HG03442 (cell line): ENCODE results near the gene NUMA1.

Experiments used
- ATAC-seq: cut with Tn5 transposase; IDR thresholded peaks from one replicate; pipeline ENCODE4 v1.9.1; 2021; ENCODE audit warnings: mild to moderate bottlenecking, moderate library complexity; ENCODE audit not compliant: unreplicated experiment

NUMA1 gene

DNA sequence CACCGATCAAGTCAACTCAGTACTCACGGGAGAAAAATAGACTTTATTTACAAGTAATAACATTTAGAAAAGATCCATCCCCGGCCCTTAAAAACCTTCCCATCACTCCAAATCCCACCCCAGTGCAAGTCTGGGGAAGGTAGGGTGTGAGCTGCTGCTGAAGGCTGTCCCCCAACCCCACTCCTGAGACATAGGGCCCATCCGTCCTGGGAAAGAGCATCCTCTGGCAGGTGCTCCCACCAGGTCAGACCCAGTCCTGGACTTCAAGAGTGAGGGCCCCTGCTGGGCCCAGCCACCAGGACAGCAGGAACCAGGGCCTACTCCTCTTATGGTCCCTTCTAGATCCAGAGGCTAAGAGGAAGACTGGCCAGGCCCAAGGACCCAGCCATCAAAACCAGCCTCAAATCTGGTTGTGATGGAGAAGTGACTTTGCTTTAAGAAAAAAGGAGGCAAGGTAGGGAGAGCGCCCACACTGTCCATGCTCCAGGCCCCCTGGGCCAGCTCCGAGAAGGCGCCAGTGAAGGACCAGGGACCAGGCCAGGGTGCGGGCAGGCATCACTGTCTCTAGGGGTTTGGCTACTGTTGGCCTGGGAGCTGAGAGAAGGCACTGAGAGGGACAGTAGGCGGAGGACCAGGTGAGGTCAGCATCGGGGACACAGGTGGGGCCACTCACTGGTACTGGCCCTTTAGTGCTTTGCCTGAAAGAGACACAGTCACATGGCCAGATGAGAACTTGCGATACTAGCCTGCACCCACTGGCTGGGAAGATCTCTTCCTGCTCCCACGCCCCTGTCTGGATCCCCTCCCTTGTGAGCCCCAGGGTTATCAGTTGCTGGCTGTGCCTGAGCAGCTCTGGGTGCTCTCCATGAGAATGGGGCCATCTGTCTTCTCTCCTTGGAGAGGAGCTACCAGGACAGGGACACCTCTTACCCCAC is 77.2 kb downstream of the NUMA1 start:
- no peak for ATAC-seq

- no peak for ATAC-seq
Observed at GRCh38 chr11:72001834-72002591, 78.3 kb downstream of the NUMA1 start.

- no peak for ATAC-seq
Observed at GRCh38 chr11:72001285-72001684, 79.1 kb downstream of the NUMA1 start.

DNA sequence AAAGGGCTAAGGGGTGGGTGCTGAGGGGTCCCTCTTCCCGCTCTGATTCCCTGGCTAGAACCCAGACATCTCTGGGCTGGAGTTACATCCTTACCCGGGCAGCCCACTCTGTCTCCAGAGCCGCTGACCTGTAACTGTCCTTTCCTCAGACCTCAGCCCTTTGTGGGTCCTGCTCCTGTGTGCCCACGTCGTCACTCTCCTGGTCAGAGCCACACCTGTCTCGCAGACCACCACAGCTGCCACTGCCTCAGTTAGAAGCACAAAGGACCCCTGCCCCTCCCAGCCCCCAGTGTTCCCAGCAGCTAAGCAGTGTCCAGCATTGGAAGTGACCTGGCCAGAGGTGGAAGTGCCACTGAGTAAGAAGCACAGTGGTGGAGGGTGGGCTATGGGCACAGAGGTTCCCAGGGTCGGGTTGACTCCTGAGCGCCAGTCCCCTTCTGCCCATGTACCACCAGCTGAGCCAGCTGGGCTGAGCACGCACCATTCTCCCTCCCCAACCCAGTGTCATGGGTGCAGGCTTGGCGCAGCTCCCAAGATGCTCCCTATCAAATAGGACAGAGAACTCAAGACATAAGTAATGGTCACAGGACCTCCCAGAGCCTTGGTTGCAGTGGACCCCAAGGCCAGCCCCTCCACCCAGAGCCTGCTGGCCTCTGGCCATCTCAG is 80.0 kb downstream of the NUMA1 start:
- ATAC-seq: no peak

DNA sequence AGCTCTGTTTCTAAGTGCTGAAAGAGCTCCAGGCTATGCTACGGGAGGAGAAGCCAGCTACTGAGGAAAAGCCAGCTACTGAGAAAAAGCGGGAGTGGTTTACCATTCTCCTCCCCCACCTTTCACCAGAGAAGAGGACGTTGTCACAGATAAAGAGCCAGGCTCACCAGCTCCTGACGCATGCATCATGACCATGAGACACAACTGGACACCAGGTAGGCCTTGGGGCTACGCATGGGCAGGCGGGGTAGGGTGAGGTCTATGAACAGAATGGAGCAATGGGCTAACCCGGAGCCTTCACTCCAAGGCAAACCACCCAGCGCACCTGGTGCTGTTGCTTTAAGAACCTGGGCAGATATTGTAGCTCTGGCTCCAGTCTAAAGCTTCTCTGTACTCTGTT is 80.5 kb downstream of the NUMA1 start:
- no peak for ATAC-seq

DNA sequence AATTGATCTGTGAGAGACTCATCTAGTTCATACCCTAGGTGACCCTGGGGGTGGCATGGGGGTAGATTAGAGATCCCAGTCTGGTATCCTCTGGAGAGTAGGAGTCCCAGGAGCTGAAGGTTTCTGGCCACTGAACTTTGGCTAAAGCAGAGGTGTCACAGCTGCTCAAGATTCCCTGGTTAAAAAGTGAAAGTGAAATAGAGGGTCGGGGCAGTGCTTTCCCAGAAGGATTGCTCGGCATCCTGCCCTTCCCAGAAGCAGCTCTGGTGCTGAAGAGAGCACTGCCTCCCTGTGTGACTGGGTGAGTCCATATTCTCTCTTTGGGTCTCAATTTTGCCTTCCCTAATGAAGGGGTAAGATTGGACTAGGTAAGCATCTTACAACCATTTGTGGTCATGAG is 81.0 kb downstream of the NUMA1 start:
- no peak for ATAC-seq

DNA sequence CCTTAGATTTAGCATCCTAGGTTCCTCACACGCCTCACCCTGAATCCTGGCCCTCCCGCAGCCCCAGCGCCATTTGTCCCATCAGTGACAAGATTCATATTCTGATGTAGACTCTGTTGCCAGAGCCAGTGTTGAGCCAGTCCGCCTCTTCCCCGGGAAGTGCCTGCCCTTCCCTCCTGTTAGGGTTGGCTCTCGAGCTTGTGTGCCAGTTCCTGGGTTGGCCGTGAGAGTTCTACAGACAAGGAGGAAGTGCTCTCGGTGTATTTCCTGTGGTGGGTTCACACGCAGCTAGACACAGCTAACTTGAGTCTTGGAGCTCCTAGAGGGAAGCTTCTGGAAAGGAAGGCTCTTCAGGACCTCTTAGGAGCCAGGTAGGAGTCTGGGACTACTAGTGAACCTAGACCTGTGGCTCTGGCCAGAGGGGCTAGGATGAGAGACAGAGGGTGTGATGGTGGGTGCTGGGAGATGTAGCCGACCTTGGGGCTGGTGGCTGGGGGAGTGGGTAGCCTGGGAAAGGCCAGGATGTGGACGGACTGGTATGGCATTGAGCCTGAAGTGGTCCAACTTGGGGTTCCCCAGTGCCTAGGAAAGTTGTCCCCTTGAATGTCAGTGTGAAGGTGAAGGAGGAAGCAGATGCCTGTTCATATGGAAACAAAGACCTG is 81.6 kb downstream of the NUMA1 start, which contains the start of gene IL18BP:
Gene IL18BP (plus strand): TSS at position 261 of the 662 bp plus-strand sequence. CDS start 1,076 bp downstream, outside the sequence.
- peak; percentile 41 for ATAC-seq

- ATAC-seq: no peak
Observed at GRCh38 chr11:71998061-71998460, 82.3 kb downstream of the NUMA1 start.

- ATAC-seq: no peak
Observed at GRCh38 chr11:71997594-71997993, 82.7 kb downstream of the NUMA1 start.

- no peak for ATAC-seq
Observed at GRCh38 chr11:71996946-71997345, 83.4 kb downstream of the NUMA1 start.

DNA sequence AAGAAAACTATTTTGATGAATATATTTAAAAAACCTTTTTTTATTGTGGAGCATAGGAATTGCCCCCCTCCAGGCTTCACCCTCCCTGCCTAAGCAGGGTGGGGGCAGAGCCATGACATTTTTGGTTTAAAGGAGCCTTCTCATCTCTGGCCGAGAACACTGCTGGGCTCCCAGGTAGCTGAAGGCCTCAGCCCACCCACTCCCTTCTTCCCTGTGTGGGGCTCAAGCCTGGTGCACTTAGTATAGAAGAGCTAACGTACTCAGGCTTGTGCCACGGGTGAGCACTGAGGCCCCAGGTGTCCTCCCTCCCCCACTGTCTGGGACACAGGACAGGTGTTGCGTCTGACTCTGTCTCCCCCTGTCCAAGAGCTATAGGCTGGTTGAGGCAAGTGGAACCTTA is 83.8 kb downstream of the NUMA1 start:
- no peak for ATAC-seq

DNA sequence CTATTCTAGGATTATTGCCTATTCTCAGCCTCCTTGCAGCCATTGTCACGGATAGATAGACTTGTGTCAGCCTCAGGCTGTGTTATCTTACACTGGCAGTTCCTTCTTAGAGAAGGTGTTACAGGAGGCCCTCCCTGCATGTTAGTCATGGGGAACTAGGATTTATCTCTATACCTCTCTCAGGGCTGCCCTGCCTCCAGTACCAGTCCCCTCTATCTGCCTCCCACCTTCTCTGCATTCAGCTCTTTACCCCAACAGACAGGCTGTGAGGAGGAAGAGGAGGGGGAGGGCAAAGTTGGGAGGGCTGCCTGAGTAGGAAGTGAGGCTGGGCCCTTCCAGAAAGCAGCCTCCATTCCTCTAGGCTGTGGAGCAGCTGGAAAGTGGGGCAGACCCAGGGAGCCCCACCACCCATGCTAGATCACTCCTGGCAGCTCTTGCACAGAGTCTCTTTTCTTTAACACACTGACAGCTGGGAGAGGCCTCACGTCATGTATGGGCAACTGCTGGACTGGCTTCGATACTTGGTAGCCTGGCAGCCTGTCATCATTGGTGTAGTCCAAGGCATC is 84.5 kb downstream of the NUMA1 start:
- ATAC-seq: no peak

DNA sequence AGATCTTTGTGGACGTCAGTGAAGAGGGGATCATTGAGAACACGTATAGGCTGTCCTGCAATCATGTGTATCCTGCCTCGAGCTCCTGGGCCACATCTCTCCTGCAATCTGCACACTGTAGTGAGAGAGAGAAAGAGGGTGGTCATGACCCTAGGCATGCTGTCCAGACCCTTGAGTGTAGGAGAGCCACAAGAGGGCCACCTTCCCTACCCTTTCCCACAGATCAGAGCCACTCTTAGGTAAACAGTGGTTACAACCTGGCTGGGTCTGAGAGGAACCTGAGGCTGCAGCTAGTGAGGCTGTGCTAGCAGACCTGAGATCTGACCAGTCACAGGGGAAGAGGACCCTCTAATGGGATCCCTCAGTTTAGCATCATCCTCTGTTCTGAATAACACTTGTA is 85.6 kb downstream of the NUMA1 start:
- no peak for ATAC-seq

DNA sequence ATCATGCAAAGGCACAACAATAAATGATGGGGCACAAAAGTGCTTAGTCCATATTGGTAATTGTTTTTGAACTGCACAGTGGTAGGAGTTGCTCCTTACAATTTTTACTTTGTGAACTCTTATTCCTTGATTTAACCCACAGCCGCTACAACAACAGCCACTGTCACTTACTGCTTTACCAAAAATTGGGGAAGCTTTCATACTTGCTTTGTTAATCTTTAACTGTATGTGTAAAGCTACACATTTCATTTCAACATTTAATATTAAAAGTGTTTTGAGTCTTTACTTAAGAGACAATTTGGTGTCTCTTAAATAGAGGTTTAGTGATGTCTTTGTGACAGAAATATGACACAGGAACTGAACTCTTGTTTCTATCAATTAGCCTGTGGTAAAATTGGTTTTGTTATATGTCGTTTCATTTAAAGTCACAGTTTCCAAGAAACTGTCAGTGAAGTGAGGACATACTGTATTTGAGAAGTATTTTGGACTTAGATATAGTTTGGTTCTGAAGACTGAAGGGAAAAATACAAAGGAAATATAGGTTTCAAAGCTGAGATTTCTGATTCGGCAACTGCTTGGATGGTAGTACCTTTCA is 88.1 kb downstream of the NUMA1 start:
- no peak for ATAC-seq

DNA sequence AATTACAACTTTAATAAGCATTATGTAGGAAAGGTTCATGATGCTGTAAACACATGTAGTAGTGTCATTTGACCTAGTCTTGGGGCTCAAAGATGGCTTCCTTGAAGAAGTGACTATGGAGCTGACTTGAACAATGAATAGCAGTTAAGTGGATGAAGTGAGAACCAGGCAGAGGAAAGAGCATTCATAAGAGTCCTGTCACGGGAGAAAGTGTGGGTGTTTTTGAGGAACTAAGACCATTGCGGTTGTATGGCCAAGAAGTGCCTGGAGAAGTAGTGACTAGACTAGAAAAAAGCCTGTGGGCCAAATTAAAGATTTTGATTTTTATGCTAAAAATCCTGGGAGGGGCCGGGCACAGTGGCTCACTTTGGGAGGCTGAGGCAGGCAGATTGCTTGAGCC is 88.8 kb downstream of the NUMA1 start:
- no peak for ATAC-seq

DNA sequence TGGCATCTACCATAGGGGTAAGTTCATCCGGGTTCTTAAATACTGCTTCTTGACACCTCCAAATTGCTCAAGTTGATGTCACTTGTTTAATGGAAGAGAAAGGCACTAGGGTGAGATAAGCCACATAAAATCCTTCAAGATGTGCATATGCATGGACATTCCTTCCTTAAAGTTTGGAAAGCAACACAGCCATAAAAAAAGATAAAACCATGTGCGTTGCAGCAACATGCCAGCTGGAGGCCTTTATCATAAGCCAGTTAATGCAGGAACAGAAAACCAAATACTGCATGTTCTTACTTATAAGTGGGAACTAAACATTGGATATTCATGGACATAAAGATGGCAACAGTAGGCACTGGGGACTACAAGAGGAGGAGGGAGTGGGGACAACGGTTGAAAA is 89.6 kb downstream of the NUMA1 start:
- ATAC-seq: no peak

DNA sequence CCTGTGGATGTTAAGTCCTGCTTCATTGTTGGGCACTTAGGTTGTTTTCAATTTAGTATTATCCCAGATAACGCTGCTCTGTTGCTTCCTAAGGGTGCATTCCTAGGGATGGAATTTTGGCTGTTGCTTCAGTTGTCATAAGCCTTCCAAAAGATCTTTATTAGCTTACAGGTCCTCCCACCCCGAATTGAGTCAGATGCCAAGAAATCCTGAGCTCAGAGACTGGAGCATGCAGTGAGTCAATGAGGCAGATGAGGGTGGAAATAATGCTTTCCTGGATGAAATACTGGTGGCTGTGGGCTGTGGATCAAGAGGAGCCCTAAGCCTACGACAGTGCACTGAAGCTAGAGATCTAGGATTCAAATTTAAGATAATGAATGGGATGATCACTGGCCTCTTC is 92.3 kb downstream of the NUMA1 start:
- ATAC-seq: no peak

- no peak for ATAC-seq
Observed at GRCh38 chr11:71987521-71987920, 92.8 kb downstream of the NUMA1 start.

- no peak for ATAC-seq
Observed at GRCh38 chr11:71986131-71986530, 94.2 kb downstream of the NUMA1 start.

GRCh38 chr11:71979602-71980001 is 100.7 kb downstream of the NUMA1 start:
- no peak for ATAC-seq
